ENCODE results near the gene ULK3. TPM values are rescaled to one million over a fixed set of nuclear protein-coding genes. Genes with fewer than 3 reads are reported as not detected.

The ULK3 gene
- total RNA-seq, 1 donor from 2014 or later: 26.5 TPM

DNA sequence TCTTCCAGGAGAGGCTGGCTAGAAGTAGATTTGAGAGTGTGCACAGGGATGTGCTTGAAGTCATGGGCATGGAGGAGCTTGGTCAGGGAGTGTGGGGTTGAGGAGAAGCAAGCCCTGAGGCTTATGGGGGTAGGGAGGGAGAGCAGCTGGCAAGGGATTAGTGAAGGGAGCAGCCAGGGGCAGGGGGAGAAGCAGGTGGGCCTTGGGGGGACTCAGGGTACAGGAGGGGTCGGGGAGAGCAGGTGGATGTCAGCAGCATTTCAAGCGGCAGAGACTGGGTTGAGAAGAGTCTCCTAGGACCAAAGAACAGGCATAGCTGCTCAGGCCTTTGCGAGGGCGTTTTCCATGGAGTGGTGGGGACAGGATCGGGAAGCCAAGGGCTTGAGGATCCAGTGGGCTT lies 33.7 kb downstream of the ULK3 start:
- DNase-seq (ENCODE audit: low spot score) (no peak), ATAC-seq (no peak)
- intact Hi-C loops (cut with DNase I): no loop called here

DNA sequence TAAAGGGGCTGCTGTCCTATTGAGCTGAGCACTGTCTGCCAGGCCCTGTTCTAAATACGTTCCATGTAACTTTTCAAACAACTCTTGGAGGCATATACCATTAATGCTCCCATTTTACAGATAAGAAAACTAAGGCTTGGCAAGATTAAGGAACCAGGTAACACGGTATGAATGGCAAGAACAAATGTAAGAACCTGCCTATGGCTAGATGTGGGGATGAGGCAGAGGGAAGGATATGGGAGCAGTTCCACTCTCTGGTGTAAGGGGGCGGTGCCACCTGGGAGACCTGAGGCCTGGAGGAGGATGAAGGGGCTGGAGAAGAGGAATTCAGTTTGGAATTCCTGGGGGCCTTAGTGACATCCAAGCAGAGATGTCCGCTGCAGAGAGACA lies 34.1 kb downstream of the ULK3 start:
- DNase-seq (ENCODE audit: low spot score) (no peak), ATAC-seq (no peak)
- intact Hi-C loops (cut with DNase I): no loop called here

DNA sequence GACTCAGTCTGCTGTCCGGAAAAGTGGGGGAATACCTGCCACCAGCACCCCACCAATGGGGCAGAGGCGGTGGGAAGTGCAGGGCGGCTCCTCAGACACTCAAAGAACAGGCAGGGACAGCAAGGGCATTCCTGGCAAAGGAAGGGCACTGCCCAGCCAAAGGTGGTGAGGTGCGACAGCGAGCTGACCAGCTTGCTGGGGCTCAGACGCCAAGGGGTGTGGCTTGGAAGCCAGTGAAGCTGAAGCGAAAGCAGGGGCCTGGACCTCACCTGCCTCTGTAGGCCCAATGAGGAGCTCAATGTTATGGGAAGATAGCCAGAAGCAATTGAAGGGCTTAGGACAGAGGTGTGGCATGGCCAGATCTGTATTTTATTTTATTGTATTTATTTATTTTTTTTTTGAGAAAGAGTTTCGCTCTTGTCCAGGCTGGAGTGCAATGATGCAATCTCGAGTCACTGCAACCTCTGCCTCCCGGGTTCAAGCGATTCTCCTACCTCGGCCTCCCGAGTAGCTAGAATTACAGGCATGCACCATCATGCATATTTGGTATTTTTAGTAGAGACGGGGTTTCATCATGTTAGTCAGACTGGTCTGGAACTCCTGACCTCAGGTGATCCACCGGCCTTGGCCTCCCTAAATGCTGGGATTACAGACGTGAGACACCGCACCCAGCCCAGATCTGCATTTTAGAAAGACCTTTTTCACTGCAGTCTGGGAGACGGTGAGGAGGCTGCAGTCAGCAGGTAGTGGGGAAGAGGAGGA lies 34.7 kb downstream of the ULK3 start:
- no peak for ATAC-seq
- intact Hi-C loops (cut with DNase I): no loop called here

DNA sequence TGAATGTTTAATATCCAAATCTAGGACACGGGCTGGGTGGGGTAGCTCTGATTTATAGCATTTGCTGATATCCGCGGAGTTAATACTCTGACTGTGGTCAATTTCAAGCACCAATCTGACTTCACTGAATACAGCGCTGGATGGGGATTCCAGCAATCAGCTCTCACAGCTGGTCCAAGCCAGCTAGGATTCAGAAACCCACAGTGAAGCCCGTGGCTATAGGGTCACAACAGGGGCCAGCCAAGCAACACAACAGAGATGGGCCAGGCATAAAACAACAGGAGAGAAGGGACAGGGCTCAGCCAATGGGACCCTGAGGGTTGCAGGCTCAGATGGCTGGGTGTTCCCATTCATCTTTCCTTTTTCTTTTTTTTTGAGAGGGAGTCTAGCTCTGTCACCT lies 35.7 kb downstream of the ULK3 start:
- intact Hi-C loops (cut with DNase I): no loop called here
- ATAC-seq (peak; percentile 85), DNase-seq (ENCODE audit: low spot score) (no peak)

More for the DNA sequence above, 34.7 kb downstream of the ULK3 start:
- no peak for DNase-seq (ENCODE audit: low spot score)

DNA sequence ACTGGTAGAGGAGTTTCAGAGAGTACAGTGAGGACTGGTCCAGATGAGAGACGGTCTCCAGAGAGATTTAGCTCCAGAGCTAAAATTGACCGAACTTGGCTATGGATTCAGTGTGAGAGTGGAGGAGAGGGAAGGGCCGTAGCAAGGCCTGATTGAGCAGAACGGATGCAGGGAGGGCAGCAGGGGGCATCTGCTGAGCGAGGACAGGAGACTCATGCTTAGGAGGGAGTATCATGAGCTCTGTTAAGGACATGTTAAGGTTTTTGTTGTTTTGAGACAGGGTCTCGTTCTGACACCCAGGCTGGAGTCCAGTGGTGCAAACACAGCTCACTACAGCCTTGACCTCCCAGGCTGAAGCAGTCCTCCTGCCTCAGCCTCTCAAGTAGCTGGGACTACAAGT lies 38.0 kb downstream of the ULK3 start:
- DNase-seq (ENCODE audit: low spot score) (no peak), ATAC-seq (no peak)
- intact Hi-C loops (cut with DNase I): no loop called here

DNA sequence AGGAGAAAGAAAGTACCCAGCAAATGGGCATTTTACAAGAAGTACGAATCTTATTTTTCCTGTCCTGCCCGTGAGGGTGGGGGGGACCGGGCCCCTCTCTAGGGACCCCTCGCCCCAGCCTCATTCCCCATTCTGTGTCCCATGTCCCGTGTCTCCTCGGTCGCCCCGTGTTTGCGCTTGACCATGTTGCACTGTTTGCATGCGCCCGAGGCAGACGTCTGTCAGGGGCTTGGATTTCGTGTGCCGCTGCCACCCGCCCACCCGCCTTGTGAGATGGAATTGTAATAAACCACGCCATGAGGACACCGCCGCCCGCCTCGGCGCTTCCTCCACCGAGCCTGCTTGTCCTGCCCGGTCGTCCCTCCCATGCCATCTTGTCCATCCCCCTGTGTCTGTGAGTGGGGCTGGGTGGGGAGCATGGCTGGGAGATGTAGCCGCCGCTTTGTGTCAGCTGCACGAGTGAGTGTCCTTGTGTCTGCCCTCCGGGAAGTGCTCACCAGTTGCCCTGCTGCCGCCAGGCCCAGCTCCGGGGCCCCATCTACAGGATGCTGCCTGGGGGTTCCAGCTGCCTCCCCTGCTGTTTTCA lies 40.0 kb downstream of the ULK3 start:
- DNase-seq (ENCODE audit: low spot score): no peak
- intact Hi-C loops (cut with DNase I): no loop called here
- ATAC-seq: no peak

DNA sequence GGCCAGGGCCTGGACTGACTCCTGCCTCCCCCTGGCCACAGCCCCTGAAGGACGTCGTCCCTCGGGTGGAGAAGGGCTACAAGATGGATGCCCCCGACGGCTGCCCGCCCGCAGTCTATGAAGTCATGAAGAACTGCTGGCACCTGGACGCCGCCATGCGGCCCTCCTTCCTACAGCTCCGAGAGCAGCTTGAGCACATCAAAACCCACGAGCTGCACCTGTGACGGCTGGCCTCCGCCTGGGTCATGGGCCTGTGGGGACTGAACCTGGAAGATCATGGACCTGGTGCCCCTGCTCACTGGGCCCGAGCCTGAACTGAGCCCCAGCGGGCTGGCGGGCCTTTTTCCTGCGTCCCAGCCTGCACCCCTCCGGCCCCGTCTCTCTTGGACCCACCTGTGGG lies 40.7 kb downstream of the ULK3 start:
- no peak for DNase-seq (ENCODE audit: low spot score)

DNA sequence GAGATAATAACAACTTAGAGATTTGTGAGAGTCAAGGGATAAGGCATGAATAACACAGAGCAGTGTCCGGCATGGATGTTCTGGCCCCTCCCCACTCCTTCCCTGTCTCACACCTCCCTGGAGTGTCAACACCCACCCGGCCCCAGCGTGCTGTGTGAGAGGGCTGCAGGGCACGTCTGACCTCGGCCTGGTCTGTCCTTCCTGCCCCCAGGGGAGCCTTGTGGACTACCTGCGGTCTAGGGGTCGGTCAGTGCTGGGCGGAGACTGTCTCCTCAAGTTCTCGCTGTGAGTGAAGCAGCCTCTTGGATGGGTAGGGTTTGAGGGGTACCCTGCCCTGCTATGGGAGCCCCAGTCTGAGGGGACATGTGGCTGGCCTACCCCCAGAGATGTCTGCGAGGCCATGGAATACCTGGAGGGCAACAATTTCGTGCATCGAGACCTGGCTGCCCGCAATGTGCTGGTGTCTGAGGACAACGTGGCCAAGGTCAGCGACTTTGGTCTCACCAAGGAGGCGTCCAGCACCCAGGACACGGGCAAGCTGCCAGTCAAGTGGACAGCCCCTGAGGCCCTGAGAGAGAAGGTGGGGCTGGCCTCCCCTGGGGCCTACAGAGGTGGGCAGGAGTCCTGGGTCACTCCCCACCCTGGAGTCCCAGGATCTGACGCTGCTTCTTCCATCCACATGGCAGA lies 41.5 kb downstream of the ULK3 start:
- DNase-seq (ENCODE audit: low spot score): no peak
- ATAC-seq: no peak
- intact Hi-C loops (cut with DNase I): loop anchor here (2.0 kb wide), 1 partner anchor 31 kb away; no protein-coding TSS in a partner anchor

More for the DNA sequence above, 40.7 kb downstream of the ULK3 start:
- ATAC-seq: no peak
- intact Hi-C loops (cut with DNase I): no loop called here

DNA sequence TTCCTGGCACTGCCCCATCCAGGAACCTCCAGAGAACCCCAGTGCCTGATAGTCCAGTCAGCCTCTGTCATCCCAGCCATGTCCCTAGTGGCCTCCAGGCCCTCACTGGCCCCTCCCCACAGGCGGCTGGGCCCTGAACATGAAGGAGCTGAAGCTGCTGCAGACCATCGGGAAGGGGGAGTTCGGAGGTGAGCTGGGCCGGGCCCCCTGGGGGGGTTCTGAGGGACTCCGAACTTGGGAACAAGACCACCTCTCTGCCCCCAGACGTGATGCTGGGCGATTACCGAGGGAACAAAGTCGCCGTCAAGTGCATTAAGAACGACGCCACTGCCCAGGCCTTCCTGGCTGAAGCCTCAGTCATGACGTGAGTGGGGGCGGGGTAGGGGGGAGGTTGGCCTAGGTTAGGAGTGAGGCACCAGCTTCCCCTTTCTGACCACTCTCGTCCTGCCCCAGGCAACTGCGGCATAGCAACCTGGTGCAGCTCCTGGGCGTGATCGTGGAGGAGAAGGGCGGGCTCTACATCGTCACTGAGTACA lies 42.3 kb downstream of the ULK3 start:
- ATAC-seq: peak; percentile 13
- DNase-seq (ENCODE audit: low spot score): no peak
- intact Hi-C loops (cut with DNase I): loop anchor here (2.0 kb wide), 1 partner anchor 30 kb away; no protein-coding TSS in a partner anchor

DNA sequence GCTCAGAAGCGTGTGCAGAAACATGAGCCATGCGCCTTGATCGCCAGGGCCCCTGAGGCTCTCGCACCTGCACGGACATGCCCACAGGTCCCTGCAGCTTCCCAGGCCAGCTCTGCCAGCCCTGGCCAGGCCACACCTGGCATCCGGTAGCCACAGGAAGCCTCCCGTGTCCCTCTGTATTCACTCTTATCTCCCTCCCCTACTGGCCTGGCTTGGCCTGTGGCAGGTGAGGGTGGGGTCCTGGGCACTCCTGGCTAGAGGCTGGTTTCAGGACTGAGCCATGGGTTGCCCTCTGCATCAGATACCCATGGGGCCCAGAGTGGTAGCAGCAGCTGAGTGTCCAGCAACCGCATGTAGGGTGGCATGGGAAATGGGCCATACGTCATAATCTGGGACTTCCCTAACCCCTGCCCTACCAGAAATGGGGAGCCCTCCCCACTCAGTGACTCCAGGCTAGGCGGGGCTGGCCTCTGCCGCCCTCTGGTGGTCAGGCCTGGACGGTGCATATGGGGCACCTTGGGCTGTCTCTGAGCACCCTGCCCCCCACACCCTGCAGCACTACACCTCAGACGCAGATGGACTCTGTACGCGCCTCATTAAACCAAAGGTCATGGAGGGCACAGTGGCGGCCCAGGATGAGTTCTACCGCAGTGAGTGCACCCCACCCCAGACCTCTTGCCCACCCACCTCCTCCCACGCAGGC lies 42.9 kb downstream of the ULK3 start:
- DNase-seq (ENCODE audit: low spot score) (peak; percentile 83), ATAC-seq (peak; percentile 91)
- intact Hi-C loops (cut with DNase I): loop anchor here (2.0 kb wide), 1 partner anchor 29 kb away; no protein-coding TSS in a partner anchor

DNA sequence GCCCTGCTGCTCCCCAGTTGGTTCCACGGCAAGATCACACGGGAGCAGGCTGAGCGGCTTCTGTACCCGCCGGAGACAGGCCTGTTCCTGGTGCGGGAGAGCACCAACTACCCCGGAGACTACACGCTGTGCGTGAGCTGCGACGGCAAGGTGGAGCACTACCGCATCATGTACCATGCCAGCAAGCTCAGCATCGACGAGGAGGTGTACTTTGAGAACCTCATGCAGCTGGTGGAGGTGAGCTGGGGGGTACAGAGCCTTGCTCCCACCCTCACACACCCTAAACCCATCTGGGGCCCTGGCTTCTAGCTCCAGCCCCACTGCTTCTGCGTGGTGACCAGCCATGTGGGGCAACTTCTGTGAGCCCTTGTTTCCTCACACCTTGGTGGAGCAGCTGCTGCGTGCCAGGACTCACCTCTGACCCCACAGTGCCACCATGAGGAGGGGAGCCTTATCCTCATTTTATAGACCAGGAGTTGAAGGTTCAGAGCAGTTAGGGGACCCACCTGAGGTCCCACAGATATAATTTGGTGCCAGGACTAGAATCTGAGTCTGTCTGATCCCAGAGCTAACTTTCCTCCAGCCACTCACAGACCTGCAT lies 43.6 kb downstream of the ULK3 start:
- ATAC-seq (no peak), DNase-seq (ENCODE audit: low spot score) (no peak)
- intact Hi-C loops (cut with DNase I): no loop called here

DNA sequence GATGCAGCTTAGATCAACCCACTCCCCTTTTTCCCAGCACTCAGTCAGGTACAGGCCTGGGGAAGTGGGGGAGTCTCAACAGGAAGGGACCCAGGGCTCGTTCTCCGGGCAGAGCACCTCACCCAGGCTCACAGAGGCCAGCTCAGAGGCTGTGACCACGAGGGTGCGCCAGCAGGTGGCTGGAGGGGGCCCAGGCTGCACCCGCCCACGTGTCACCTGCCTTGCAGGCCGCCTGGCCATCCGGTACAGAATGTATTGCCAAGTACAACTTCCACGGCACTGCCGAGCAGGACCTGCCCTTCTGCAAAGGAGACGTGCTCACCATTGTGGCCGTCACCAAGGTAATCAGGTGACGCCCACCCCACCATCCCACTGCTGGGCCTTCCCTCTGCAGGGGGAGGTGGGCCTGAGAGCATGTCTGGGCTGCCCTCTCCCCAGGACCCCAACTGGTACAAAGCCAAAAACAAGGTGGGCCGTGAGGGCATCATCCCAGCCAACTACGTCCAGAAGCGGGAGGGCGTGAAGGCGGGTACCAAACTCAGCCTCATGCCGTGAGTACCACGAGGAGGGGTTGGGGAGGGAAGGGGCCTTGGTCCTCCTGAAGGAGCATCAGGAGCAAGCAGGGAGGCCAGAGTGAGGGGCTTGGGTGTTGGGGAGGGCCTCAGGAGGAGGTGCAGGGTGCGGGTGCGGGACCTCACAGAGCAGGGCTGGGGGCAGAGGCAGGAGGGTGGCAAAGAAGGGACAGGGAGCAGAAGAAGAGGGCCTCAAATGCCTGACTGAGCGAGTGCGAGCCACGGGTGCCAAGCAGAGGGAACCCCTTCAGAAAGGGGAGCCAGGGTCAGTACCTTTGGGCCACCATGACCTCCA lies 44.3 kb downstream of the ULK3 start:
- no peak for ATAC-seq
- DNase-seq (ENCODE audit: low spot score): no peak
- intact Hi-C loops (cut with DNase I): no loop called here

DNA sequence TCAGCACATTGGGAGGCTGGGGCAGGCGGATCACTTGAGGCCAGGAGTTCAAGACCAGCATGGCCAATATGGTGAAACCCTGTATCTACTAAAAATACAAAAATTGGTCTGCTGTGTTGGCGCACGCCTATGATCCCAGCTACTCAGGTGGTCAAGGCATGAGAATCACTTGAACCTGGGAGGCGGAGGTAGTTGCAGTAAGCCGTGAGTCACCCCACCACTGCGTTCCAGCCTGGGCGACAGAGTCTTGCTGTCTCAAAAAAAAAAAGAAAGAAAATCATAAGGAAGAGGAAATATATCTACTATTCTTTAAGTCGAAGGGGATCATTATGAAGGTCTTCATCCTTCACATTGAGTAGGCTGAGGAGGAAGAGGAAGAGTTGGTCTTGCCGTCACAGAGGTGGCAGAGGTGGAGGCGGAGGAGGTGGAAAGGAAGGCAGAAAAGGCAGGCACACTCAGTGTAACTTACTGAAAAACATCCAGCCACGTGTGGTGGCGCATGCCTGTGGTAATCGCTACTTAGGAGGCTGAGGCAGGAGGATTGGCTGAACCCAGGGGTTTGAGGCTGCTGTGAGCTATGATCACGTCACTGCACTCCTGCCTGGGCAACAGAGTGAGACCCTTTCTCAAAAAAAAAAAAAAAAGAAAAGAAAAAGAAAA lies 46.9 kb downstream of the ULK3 start:
- DNase-seq (ENCODE audit: low spot score) (no peak), ATAC-seq (no peak)
- intact Hi-C loops (cut with DNase I): no loop called here

DNA sequence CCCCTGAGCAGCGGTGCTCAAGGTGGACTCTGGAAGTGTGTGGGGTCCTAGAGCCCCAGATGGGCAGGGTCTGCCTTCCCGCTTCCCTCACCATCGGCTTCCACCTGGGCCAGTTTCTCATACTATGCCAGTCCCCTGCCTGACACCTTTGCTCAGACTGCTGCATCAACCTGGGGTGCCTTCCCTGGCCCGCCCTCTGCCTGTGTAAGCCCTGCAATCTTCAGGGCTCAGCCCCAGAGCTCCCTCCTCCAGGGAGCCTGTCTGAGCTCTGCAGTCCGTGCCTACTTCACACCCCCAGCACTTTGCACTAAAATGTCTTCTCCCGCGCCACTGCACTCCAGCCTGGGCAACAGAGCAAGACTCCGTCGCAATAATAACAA lies 48.0 kb downstream of the ULK3 start:
- ATAC-seq: no peak
- no peak for DNase-seq (ENCODE audit: low spot score)
- intact Hi-C loops (cut with DNase I): no loop called here

DNA sequence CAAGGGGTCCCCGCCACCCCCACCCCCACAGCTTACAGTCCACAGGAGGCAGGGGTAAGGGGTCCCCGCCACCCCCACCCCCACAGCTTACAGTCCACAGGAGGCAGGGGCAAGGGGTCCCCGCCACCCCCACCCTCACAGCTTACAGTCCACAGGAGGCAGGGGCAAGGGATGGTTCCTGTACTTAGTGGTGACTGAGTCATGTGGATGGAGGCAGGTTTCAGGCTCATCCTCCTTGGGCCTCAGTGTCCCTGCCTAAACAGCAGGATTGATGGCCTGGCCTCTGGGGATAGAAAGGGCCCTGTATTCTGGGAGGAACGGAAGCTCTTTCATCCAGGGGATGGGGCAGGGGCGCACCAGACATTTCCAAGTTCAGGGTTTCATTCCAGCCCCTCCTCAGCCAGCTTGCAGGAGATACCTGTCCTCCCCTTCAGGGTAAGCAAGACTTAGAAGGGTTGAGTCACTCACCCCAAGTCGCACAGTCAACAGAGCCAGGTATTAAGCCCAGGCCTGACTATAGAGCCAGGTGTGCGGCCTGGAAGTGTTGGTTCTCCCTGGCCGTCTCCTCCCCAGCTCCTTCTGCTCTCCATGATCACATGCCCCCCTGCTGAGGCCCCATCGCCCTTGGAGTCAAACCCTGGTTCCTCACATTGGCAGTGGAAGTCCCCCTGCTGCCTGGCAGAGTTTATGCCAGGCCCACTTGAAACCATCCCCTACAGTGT lies 48.5 kb downstream of the ULK3 start:
- intact Hi-C loops (cut with DNase I): no loop called here
- DNase-seq (ENCODE audit: low spot score): no peak
- ATAC-seq: no peak

DNA sequence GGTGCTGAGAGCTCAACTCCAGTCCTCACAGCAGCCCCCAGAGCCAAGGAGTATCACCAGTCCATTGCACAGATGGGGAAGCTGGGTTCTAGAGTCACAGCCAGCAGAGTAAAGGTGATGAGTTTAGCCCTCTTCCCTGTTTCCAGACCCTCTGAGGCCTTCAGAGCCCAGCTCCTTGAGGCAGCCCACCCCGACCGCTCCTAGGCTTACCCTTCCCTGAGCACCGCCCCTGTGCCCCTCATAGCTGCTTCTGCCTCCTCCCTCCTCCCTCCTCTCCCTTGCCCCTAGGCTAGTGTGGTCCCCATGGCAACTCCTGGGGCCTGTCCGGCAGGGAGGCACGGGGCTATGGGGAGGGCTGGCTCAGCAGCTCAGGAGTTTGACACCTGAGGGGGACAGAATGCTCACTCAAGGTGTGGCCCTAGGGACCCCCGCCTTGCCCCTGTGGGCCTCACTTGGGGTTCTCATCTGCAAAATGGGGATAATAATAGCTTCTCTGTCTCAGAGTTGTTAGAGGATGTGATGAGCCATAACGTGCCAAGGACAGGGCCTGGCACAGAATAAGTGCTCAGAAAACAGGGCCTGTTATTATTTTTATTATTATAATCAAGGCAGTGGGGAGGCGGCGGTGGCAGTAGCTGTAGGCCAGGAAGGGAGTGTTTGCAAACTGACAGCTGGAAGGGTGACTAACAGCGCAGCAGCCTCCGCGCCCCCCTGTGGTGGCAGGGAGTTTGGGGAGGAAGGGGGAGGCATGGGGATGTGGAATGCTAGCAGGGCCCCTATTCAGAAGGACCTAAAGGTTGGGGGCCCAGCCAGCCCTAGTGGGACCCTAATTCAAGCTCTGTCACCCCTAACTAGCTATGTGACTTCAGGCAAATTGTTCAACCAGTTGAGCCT lies 49.6 kb downstream of the ULK3 start:
- intact Hi-C loops (cut with DNase I): no loop called here
- DNase-seq (ENCODE audit: low spot score) (no peak), ATAC-seq (no peak)

Measured in sciatic nerve (tissue), 2 donors.